HL-60 (cell line): ENCODE results near the gene LRRC1.

Source experiments
- DNase-seq, 2 experiments: peaks; one replicate each; pipeline ENCODE4 v3.0.0-alpha.2; 2010 to 2020; ENCODE audit warnings: low read depth in 1 of 2, low spot score in 1 of 2
- H3K27ac ChIP-seq: fragments of 250-450 bp; sonication (Bioruptor Pico); replicated peaks from 2 replicates; pipeline ENCODE4 v1.5.1; 2020; ENCODE audit warnings: mild to moderate bottlenecking, moderate library complexity
- H3K27me3 ChIP-seq: fragments of 250-450 bp; sonication (Bioruptor Pico); 2 replicates; pipeline ENCODE4 v1.5.1; 2021; ENCODE audit warnings: mild to moderate bottlenecking, moderate library complexity; ENCODE audit not compliant: insufficient read depth, poor library complexity, severe bottlenecking
- H3K4me3 ChIP-seq: replicated peaks from 2 replicates; pipeline ENCODE4 v1.5.1; 2011; ENCODE audit warnings: mild to moderate bottlenecking, control low read depth, low read length; ENCODE audit not compliant: insufficient read depth
- GABPA ChIP-seq: IDR thresholded peaks from 2 replicates; pipeline ENCODE4 v1.6.1; 2012; ENCODE audit warnings: low read depth
- POLR2AphosphoS5 ChIP-seq: IDR thresholded peaks from 2 replicates; pipeline ENCODE4 v1.6.1; 2012; ENCODE audit warnings: low read depth
- SPI1 ChIP-seq: IDR thresholded peaks from 2 replicates; pipeline ENCODE4 v1.6.1; 2012; ENCODE audit warnings: low read depth, mild to moderate bottlenecking, borderline replicate concordance
- TF ChIP-seq, protein P1 (sequence below): IDR thresholded peaks from one replicate; pipeline ENCODE4 v1.5.1; 2011; ENCODE audit warnings: low read length, control low read depth, inconsistent platforms; ENCODE audit not compliant: insufficient read depth
- TF ChIP-seq, protein P2 (sequence below): IDR thresholded peaks from 2 replicates; pipeline ENCODE4 v1.6.1; 2012; ENCODE audit warnings: low read depth; ENCODE audit not compliant: insufficient replicate concordance

Gene LRRC1

DNA sequence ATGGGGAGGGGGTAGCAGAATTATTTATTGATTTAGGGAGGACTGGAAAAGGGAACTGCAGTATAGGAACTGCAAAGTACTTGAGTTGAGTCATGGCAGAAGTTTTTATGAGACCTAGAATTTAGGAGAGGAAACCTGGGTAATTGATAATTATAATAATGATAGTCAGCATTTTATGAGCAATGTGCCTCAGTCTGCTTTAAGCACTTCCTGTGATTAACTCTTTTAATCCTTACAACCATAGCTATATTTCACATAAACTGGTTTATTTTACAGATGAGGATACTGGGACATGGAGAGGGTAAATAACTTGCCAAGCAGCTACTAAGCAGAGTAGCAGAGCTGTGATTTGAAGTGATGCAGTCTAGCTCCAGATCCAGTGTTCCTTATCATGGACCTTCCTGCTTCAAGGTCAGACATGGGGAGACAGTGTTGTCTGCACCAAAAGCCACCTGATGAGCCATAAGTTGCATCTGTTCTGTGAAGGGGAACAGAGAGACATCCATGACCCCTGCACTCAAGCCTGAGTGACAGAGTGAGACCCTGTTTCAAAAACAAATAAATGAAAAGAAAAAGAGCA is 13.6 kb downstream of the LRRC1 start:
- DNase-seq = no peak
- H3K27ac ChIP-seq = no peak overlapping the region
- TF ChIP-seq POLR2AphosphoS5 (no peak), SPI1 (no peak), GABPA (no peak)
- TF ChIP-seq, protein P1, sequence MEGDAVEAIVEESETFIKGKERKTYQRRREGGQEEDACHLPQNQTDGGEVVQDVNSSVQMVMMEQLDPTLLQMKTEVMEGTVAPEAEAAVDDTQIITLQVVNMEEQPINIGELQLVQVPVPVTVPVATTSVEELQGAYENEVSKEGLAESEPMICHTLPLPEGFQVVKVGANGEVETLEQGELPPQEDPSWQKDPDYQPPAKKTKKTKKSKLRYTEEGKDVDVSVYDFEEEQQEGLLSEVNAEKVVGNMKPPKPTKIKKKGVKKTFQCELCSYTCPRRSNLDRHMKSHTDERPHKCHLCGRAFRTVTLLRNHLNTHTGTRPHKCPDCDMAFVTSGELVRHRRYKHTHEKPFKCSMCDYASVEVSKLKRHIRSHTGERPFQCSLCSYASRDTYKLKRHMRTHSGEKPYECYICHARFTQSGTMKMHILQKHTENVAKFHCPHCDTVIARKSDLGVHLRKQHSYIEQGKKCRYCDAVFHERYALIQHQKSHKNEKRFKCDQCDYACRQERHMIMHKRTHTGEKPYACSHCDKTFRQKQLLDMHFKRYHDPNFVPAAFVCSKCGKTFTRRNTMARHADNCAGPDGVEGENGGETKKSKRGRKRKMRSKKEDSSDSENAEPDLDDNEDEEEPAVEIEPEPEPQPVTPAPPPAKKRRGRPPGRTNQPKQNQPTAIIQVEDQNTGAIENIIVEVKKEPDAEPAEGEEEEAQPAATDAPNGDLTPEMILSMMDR = no peak
- TF ChIP-seq, protein P2, sequence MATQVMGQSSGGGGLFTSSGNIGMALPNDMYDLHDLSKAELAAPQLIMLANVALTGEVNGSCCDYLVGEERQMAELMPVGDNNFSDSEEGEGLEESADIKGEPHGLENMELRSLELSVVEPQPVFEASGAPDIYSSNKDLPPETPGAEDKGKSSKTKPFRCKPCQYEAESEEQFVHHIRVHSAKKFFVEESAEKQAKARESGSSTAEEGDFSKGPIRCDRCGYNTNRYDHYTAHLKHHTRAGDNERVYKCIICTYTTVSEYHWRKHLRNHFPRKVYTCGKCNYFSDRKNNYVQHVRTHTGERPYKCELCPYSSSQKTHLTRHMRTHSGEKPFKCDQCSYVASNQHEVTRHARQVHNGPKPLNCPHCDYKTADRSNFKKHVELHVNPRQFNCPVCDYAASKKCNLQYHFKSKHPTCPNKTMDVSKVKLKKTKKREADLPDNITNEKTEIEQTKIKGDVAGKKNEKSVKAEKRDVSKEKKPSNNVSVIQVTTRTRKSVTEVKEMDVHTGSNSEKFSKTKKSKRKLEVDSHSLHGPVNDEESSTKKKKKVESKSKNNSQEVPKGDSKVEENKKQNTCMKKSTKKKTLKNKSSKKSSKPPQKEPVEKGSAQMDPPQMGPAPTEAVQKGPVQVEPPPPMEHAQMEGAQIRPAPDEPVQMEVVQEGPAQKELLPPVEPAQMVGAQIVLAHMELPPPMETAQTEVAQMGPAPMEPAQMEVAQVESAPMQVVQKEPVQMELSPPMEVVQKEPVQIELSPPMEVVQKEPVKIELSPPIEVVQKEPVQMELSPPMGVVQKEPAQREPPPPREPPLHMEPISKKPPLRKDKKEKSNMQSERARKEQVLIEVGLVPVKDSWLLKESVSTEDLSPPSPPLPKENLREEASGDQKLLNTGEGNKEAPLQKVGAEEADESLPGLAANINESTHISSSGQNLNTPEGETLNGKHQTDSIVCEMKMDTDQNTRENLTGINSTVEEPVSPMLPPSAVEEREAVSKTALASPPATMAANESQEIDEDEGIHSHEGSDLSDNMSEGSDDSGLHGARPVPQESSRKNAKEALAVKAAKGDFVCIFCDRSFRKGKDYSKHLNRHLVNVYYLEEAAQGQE = no peak
- no peaks in the 10 kb centered on the region for H3K27me3 ChIP-seq
- no peak overlapping the region for H3K4me3 ChIP-seq

DNA sequence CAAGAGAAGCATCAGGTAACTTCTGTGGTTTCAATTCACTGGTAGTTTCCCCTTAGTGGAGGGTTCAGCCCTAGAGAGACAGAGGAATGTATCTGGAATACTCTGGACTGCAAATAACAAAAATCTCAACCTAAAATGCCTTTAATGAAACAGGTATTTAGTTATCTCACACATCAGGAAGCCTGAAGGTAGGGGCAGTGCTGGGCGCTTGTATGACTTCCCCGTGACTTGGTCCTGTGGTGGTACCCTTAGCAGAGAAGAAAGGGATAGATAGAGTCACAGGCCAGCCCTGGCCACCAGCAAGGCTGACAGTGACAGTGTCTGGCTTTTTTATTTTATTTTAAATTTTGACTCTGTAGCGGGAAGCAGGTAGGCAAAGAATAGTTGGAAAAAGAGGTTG is 14.9 kb downstream of the LRRC1 start:
- no peak overlapping the region for H3K4me3 ChIP-seq
- no peak for DNase-seq
- no peaks in the 10 kb centered on the region for H3K27me3 ChIP-seq
- no peak for TF ChIP-seq GABPA
- TF ChIP-seq, protein P1 = no peak
- TF ChIP-seq SPI1 = no peak
- TF ChIP-seq POLR2AphosphoS5 = no peak
- TF ChIP-seq, protein P2 = no peak
- no peak overlapping the region for H3K27ac ChIP-seq

DNA sequence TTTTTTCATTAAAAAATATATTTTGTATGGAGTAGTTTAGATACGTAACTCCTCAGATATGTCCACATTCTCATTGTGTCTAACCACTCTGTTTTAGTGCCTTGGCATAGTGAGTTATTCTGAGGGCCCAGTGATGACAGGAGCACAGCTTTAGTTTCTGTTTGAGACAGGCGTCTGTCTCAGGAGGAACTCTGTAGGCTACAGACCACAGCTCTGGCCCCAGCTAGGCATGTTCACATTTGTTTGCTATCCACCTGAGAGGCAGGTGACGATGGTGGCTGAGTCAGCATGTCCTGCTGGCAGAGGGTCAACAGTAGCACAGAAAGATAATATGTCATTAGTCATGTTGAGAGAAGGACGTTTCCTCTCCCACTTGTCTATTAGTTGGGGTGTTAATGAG is 16.3 kb downstream of the LRRC1 start:
- DNase-seq = no peak
- Histone ChIP-seq H3K27ac (no peak overlapping the region), H3K4me3 (no peak overlapping the region), H3K27me3 (no peaks in the 10 kb centered on the region)
- TF ChIP-seq GABPA (no peak), POLR2AphosphoS5 (no peak)
- TF ChIP-seq, protein P1 = no peak
- TF ChIP-seq, protein P2 = no peak
